OCI-LY7 (cell line): ENCODE measurements around the gene TMEM87A. TPM values are rescaled to one million over a fixed set of nuclear protein-coding genes. Genes with fewer than 3 reads are reported as not detected.
"Not testable (repeated sequence)": the region's sequence is repeated elsewhere in the genome, so short reads cannot be mapped to it uniquely, and the experiment has no call there.

ENCODE experiments used
- Bru-seq: library from RNA; stranded (reverse); fragments of 400-500 nt; gene quantifications from one replicate; lab custom pipeline; 2021; lab: Mats Ljungman, UMichigan
- BruChase-seq, 2 experiments: library from RNA; stranded (reverse); fragments of 400-500 nt; gene quantifications; one replicate each; lab custom pipeline; 2021; lab: Mats Ljungman, UMichigan
- BruUV-seq: library from RNA; stranded (reverse); fragments of 400-500 nt; replicated peaks from 2 replicates; lab custom pipeline; 2021; lab: Mats Ljungman, UMichigan
- CTCF ChIA-PET: fragments of 300-600 bp; sonication (Branson Sonifier 250); formaldehyde crosslinking; loops from one replicate; lab custom pipeline; 2022; ENCODE audit warnings: antibody characterized with exemption; ENCODE audit not compliant: unreplicated experiment; lab: Charles Lee
- POLR2A ChIA-PET: fragments of 300-600 bp; sonication (Branson Sonifier 250); formaldehyde crosslinking; loops from one replicate; lab custom pipeline; 2022; ENCODE audit warnings: antibody characterized with exemption; lab: Charles Lee
- DNase-seq: peaks from one replicate; pipeline ENCODE4 v3.0.0-alpha.2; 2015; ENCODE audit warnings: low spot score
- H2AFZ ChIP-seq: fragments of 200-600 bp; sonication (generic), shearing (Covaris generic); 2 replicates; pipeline ENCODE4 v1.6.1; 2014; ENCODE audit warnings: mild to moderate bottlenecking, antibody characterized with exemption, low read length, moderate library complexity
- H3K27ac ChIP-seq: fragments of 200-600 bp; sonication (generic); 2 replicates; pipeline ENCODE4 v1.5.1; 2014; ENCODE audit warnings: mixed run types, low read depth, mild to moderate bottlenecking, moderate library complexity, low read length, inconsistent platforms; ENCODE audit not compliant: poor library complexity, severe bottlenecking
- H3K36me3 ChIP-seq: fragments of 200-600 bp; sonication (generic); 2 replicates; pipeline ENCODE4 v1.6.1; 2014; ENCODE audit warnings: mild to moderate bottlenecking, antibody characterized with exemption, low read length, moderate library complexity, mixed read lengths; ENCODE audit not compliant: insufficient read depth
- H3K4me1 ChIP-seq: fragments of 200-600 bp; sonication (generic); 2 replicates; pipeline ENCODE4 v1.5.1; 2014; ENCODE audit warnings: mild to moderate bottlenecking, low read length; ENCODE audit not compliant: insufficient read depth, poor library complexity, severe bottlenecking
- H3K4me2 ChIP-seq: fragments of 200-600 bp; sonication (generic); 2 replicates; pipeline ENCODE4 v1.6.1; 2014; ENCODE audit warnings: mild to moderate bottlenecking, low read length
- H3K4me3 ChIP-seq: fragments of 200-600 bp; sonication (generic); 2 replicates; pipeline ENCODE4 v1.5.1; 2014; ENCODE audit warnings: mild to moderate bottlenecking, low read depth, low read length; ENCODE audit not compliant: poor library complexity, severe bottlenecking
- H3K79me2 ChIP-seq: fragments of 200-600 bp; sonication (generic); 2 replicates; pipeline ENCODE4 v1.6.1; 2016; ENCODE audit warnings: low read depth, mild to moderate bottlenecking, low read length, moderate library complexity, mixed read lengths; ENCODE audit not compliant: insufficient read depth
- H3K9me2 ChIP-seq: fragments of 200-600 bp; sonication (generic); 2 replicates; pipeline ENCODE4 v1.6.1; 2016; ENCODE audit warnings: mild to moderate bottlenecking, low read length, mixed read lengths; ENCODE audit not compliant: insufficient read depth
- H3K9me3 ChIP-seq: fragments of 200-600 bp; sonication (generic); 2 replicates; pipeline ENCODE4 v1.6.1; 2014; ENCODE audit warnings: mild to moderate bottlenecking, mixed run types, low read length, mixed read lengths
- H4K20me1 ChIP-seq: fragments of 200-600 bp; sonication (generic); 2 replicates; pipeline ENCODE4 v1.6.1; 2014; ENCODE audit warnings: mild to moderate bottlenecking, antibody characterized with exemption, low read length, moderate library complexity, mixed read lengths; ENCODE audit not compliant: insufficient read depth
- EZH2phosphoT487 ChIP-seq: fragments of 200-600 bp; sonication (generic); IDR thresholded peaks from 2 replicates; pipeline ENCODE4 v1.6.1; 2018; ENCODE audit warnings: low read depth, borderline replicate concordance, mild to moderate bottlenecking, mixed run types, antibody characterized with exemption, low read length, moderate library complexity, mixed read lengths
- intact Hi-C: fragments of 100-400 bp; cut with micrococcal nuclease; formaldehyde crosslinking; loops from one replicate; pipeline ENCODE4 v1.10.0; 2022; ENCODE audit not compliant: unreplicated experiment
- long read RNA-seq: library from polyadenylated mRNA; stranded (forward); transcript quantifications from one replicate; pipeline ENCODE4 v2.0.0, GENCODE V29; 2022
- total RNA-seq, 2 experiments: library from RNA; depleted of rRNA in 1 of 2; stranded (reverse); fragments of >200 nt in 1 of 2; shearing (Covaris generic) in 1 of 2; gene quantifications; 2 replicates each; pipeline ENCODE4 v1.2.3, GENCODE V29; 2014 to 2022
- TF ChIP-seq, protein P1 (sequence below): fragments of 200-600 bp; sonication (generic); conservative IDR thresholded peaks from 2 replicates; pipeline ENCODE4 v1.5.1; 2014; ENCODE audit warnings: mild to moderate bottlenecking, antibody characterized with exemption, low read length, moderate library complexity, mixed read lengths

Gene TMEM87A, protein sequence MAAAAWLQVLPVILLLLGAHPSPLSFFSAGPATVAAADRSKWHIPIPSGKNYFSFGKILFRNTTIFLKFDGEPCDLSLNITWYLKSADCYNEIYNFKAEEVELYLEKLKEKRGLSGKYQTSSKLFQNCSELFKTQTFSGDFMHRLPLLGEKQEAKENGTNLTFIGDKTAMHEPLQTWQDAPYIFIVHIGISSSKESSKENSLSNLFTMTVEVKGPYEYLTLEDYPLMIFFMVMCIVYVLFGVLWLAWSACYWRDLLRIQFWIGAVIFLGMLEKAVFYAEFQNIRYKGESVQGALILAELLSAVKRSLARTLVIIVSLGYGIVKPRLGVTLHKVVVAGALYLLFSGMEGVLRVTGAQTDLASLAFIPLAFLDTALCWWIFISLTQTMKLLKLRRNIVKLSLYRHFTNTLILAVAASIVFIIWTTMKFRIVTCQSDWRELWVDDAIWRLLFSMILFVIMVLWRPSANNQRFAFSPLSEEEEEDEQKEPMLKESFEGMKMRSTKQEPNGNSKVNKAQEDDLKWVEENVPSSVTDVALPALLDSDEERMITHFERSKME
- total RNA-seq (2014; rRNA removed; shearing (Covaris generic)), result 21.4 and 23.2 TPM in 2 replicates
- 23.6 and 24.5 TPM in 2 replicates for total RNA-seq (2022)
- Bru-seq, nascent RNA, result percentile 84 among the genes with signal in this experiment
- percentile 74 among the genes with signal in this experiment for BruChase-seq, experiment 1, labeled RNA remaining after a 6-hour chase
- BruChase-seq, experiment 2, labeled RNA remaining after a 2-hour chase, result percentile 79 among the genes with signal in this experiment
- long read RNA-seq, transcript TMEM87A-202 (20 exons, 3,109 nt), result major isoform, 43 of 68 reads
- long read RNA-seq, partial matches to known transcripts, result 5 of 68 reads
- long read RNA-seq, other reads (novel, unspliced or antisense), result 17 of 68 reads

DNA sequence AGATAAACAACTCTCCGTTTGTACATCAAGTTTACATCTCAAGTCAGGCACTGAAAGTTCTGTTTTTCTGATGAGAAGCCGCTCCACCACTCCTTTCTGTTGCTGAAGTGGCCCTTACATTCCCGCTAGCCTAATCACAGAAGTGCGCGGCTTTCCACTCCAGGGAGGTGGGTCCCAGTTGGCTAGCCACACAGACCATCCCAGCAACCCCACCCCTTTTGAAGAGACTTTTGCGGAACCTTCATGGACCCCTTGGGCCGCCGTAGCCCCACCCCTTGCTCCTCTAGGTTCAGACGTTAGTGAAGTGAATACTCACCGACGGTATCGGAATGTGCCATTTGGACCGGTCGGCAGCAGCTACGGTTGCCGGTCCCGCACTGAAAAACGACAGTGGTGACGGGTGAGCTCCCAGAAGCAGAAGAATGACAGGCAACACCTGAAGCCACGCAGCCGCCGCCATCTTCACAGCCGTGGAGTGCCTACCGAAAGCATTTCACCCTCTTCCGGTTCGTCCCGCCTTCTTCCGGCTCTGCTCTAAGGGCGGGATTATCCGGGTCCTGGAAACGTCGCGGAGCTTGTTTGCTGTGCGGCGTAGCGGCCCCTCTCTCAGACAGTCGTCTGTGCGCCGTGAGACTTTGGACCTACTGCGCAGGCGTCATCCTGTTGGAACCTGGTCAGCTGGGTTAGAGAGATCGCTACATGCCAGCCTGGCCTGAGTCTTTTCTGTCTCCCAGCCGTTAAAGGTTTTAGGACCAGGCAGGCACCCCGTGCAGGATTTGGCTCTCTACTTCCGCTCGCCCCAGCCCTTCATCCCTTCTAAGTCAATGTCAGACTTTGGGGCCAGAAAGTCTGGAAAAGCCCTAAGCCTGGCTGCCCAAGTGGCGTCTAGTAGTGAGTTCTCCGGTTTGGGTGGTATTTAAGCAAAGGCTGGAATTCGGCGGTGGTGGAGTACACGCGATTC lies at the start of gene TMEM87A, which contains the start of gene GANC:
TSS of gene TMEM87A (minus strand) at position 495 of the 961 bp plus-strand sequence. CDS start at position 460, 35 bp downstream.
TSS of gene GANC (plus strand) at position 263 of the 961 bp plus-strand sequence. CDS start 1,281 bp downstream, outside the sequence.
- peak; percentile 97 for DNase-seq
- intact Hi-C loops, result loop anchor here (2.0 to 10.0 kb wide), 3 partner anchors 56 to 282 kb away; no protein-coding TSS in a partner anchor
- Histone ChIP-seq H3K79me2 (peaks cover 72% of the 10 kb centered on the region), H2AFZ (peak within 1 kb of the TSS; percentile 94), H3K9me2 (no peaks in the 10 kb centered on the region), H3K9me3 (no peaks in the 10 kb centered on the region), H3K36me3 (peaks cover 28% of the 10 kb centered on the region), H3K4me1 (peaks cover 37% of the 10 kb centered on the region), H3K27ac (peak within 1 kb of the TSS; percentile 86), H3K4me2 (peak within 1 kb of the TSS; percentile 97), H3K4me3 (peak within 1 kb of the TSS; percentile 84), H4K20me1 (peaks cover 16% of the 10 kb centered on the region; the same call in 1 of the 2 replicates)
- BruUV-seq, result TSS peak; percentile 78
- ChIA-PET POLR2A (interaction anchor here (0.8 to 1.2 kb wide), 7 partner anchors 12 to 218 kb away, joined by 3 to 5 read pairs (median 3); partner anchors contain the start of gene ZNF106), CTCF (interaction anchor here (0.6 kb wide), 1 partner anchor 236 kb away, joined by 3 read pairs; no protein-coding TSS in a partner anchor)
- TF ChIP-seq, protein P1, sequence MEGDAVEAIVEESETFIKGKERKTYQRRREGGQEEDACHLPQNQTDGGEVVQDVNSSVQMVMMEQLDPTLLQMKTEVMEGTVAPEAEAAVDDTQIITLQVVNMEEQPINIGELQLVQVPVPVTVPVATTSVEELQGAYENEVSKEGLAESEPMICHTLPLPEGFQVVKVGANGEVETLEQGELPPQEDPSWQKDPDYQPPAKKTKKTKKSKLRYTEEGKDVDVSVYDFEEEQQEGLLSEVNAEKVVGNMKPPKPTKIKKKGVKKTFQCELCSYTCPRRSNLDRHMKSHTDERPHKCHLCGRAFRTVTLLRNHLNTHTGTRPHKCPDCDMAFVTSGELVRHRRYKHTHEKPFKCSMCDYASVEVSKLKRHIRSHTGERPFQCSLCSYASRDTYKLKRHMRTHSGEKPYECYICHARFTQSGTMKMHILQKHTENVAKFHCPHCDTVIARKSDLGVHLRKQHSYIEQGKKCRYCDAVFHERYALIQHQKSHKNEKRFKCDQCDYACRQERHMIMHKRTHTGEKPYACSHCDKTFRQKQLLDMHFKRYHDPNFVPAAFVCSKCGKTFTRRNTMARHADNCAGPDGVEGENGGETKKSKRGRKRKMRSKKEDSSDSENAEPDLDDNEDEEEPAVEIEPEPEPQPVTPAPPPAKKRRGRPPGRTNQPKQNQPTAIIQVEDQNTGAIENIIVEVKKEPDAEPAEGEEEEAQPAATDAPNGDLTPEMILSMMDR, result no peak
- no peak for TF ChIP-seq EZH2phosphoT487

DNA sequence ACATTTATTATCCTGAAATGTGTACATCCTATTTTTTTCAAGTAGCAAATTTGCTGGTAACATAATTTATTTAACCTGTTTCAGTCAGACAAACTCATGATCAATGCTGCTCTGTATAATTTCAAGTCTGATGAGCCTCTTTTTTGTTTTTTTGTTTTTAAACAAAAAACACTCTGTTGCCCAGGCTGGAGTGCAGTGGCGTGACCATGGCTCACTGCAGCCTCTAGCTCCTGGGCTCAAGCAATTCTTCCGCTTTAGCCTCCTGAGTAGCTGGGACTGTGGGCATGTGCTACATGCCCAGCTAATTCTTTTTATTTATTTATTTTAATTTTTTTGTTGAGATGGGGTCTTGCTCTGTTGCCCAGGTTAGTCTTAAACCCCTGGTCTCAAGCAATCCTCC lies 46.0 kb upstream of the TMEM87A start:
- Histone ChIP-seq H3K36me3 (no peaks in the 10 kb centered on the region), H3K4me3 (no peak overlapping the region), H3K27ac (no peak overlapping the region), H3K9me3 (no peaks in the 10 kb centered on the region), H4K20me1 (no peaks in the 10 kb centered on the region), H3K4me1 (no peaks in the 10 kb centered on the region), H3K9me2 (no peaks in the 10 kb centered on the region), H3K4me2 (no peak overlapping the region), H3K79me2 (no peaks in the 10 kb centered on the region), H2AFZ (no peak overlapping the region)
- intact Hi-C loops, result no loop called here
- DNase-seq, result no peak
- ChIA-PET POLR2A (interaction anchor here (0.8 kb wide), 1 partner anchor 92 kb away, joined by 3 read pairs; no protein-coding TSS in a partner anchor), CTCF (no interaction called here)
- BruUV-seq, result no TSS peak
- TF ChIP-seq, protein P1, result no peak
- TF ChIP-seq EZH2phosphoT487, result no peak

DNA sequence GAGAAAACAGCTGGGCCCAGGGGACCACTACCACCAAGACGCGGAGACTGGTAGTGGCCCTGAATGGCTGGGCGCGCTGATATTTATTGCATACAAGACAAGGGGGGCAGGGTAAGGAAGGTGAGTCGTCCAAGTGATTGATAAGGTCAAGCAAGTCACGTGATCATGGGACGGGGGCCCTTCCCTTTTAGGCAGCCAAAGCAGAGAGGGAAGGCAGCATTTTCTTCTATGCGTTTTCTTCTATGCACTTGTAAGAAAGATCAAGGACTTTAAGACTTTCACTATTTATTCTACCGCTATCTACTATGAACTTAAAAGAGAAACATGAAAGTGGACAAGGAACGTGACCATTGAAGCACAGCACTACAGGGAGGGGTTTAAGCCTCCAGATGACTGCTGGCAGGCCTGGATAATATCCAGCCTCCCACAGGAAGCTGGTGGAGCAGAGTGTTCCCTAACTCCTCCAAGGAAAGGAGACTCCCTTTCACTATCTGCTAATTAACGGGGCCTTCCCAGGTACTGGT lies 43.1 kb upstream of the TMEM87A start:
- POLR2A ChIA-PET, H3K36me3 ChIP-seq, H3K27ac ChIP-seq: not testable (repeated sequence)

More for the DNA sequence above, 43.1 kb upstream of the TMEM87A start:
- H3K9me2 ChIP-seq, DNase-seq, H3K4me1 ChIP-seq, H3K4me2 ChIP-seq, H3K79me2 ChIP-seq, H3K9me3 ChIP-seq, H4K20me1 ChIP-seq, H3K4me3 ChIP-seq, CTCF ChIA-PET, BruUV-seq, intact Hi-C loops, H2AFZ ChIP-seq: not testable (repeated sequence)
